Brain microvascular endothelial cell (primary cell): ENCODE measurements around the gene SLC25A11.

Source experiments
- DNase-seq: peaks from one replicate; pipeline ENCODE4 v3.0.0-alpha.2; 2020
- H3K27ac ChIP-seq: fragments of 250-450 bp; sonication (Bioruptor Pico); 2 replicates; pipeline ENCODE4 v1.5.1; 2020; ENCODE audit warnings: mild to moderate bottlenecking, moderate library complexity
- H3K27me3 ChIP-seq: fragments of 250-450 bp; sonication (Bioruptor Pico); replicated peaks from 2 replicates; pipeline ENCODE4 v1.5.1; 2020; ENCODE audit warnings: mild to moderate bottlenecking
- H3K36me3 ChIP-seq: fragments of 250-450 bp; sonication (Bioruptor Pico); replicated peaks from 2 replicates; pipeline ENCODE4 v1.5.1; 2020; ENCODE audit warnings: mild to moderate bottlenecking
- H3K4me3 ChIP-seq: 2 replicates; pipeline ENCODE4 v1.5.1; 2011; ENCODE audit warnings: low read depth, mild to moderate bottlenecking, control low read depth, low read length, moderate library complexity
- in situ Hi-C: cut with HindIII; loops from 2 replicates; pipeline ENCODE4 v1.10.0; 2017; ENCODE audit warnings: low sequenced_read_pairs, low pct_ligation_motif_present
- TF ChIP-seq, protein P1 (sequence below): IDR thresholded peaks from 2 replicates; pipeline ENCODE4 v1.5.1; 2011; ENCODE audit warnings: low read depth, mild to moderate bottlenecking, moderate library complexity, low read length, control low read depth, inconsistent platforms; ENCODE audit errors: missing control alignments

The SLC25A11 gene

DNA sequence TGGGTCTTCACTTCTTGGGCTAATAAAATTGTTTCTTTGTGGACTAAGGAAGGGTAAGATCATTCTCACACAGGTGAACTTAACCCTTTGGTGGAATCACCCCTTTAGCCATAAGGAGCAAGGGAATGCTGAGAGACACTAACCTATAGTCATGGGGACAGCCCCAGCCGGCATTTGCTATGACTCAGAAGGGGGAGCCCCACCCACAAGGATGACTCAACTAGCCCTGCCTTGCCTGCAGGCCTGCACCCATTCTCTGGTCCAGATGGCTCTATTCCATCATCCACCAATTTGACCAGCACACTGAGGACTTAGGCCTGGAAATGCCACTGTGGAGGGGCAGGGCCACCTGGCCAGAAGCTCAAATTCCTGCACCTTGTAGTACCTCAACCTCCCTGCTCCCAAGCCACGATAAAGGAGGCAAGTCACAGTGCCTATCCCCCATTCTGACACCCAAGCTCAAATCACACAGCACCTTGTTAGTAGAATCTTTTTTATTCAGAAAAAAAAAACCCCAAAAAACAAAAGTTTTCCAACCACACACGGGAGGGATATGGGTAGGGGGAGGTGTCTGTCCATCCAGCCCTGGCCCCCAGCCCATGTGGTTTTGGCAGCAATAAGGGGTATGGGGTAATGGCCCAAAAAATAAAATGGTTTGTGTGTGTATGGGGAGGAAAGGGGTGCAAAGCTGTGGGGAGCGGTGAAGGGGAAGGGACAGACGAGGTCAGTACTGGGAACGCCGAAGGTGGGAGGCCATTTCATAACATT is 5.5 kb upstream of the SLC25A11 start:
- TF ChIP-seq, protein P1, sequence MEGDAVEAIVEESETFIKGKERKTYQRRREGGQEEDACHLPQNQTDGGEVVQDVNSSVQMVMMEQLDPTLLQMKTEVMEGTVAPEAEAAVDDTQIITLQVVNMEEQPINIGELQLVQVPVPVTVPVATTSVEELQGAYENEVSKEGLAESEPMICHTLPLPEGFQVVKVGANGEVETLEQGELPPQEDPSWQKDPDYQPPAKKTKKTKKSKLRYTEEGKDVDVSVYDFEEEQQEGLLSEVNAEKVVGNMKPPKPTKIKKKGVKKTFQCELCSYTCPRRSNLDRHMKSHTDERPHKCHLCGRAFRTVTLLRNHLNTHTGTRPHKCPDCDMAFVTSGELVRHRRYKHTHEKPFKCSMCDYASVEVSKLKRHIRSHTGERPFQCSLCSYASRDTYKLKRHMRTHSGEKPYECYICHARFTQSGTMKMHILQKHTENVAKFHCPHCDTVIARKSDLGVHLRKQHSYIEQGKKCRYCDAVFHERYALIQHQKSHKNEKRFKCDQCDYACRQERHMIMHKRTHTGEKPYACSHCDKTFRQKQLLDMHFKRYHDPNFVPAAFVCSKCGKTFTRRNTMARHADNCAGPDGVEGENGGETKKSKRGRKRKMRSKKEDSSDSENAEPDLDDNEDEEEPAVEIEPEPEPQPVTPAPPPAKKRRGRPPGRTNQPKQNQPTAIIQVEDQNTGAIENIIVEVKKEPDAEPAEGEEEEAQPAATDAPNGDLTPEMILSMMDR: no peak
- H3K36me3 ChIP-seq: peaks cover 57% of the 10 kb centered on the region
- in situ Hi-C loops: no loop called here
- DNase-seq: peak; percentile 90
- peak overlapping the region; percentile 99 for H3K4me3 ChIP-seq
- H3K27me3 ChIP-seq: no peaks in the 10 kb centered on the region
- peak overlapping the region; percentile 87 for H3K27ac ChIP-seq

GRCh38 chr17:4944554-4945175 is 4.8 kb upstream of the SLC25A11 start:
- Histone ChIP-seq H3K36me3 (peaks cover 57% of the 10 kb centered on the region), H3K4me3 (peak overlapping the region; percentile 17), H3K27ac (peak overlapping the region; percentile 87), H3K27me3 (no peaks in the 10 kb centered on the region)
- DNase-seq: no peak
- TF ChIP-seq, protein P1: no peak
- in situ Hi-C loops: no loop called here

DNA sequence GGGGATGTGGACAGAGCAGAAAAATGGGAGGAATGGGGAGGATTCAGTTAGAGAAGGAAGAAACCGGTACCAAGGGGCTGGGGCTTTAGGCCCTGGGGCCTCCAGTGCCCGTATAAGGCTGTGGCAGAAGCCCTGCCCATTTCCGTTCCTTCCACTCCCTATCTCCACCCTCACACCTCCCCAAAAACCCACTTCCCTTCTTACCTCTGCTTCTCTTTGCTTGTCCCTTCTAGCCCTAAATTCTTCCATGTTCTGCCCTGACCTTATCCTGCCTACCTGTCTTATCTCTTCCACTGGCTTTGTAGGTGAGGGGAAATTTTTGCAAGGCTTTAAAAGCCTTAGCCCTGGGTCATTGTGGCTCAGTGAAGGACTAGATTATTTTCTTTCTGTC is 4.3 kb upstream of the SLC25A11 start:
- Histone ChIP-seq H3K4me3 (no peak overlapping the region), H3K27ac (peak overlapping the region; percentile 87), H3K27me3 (no peaks in the 10 kb centered on the region), H3K36me3 (peaks cover 57% of the 10 kb centered on the region)
- DNase-seq: no peak
- in situ Hi-C loops: no loop called here
- TF ChIP-seq, protein P1: no peak

DNA sequence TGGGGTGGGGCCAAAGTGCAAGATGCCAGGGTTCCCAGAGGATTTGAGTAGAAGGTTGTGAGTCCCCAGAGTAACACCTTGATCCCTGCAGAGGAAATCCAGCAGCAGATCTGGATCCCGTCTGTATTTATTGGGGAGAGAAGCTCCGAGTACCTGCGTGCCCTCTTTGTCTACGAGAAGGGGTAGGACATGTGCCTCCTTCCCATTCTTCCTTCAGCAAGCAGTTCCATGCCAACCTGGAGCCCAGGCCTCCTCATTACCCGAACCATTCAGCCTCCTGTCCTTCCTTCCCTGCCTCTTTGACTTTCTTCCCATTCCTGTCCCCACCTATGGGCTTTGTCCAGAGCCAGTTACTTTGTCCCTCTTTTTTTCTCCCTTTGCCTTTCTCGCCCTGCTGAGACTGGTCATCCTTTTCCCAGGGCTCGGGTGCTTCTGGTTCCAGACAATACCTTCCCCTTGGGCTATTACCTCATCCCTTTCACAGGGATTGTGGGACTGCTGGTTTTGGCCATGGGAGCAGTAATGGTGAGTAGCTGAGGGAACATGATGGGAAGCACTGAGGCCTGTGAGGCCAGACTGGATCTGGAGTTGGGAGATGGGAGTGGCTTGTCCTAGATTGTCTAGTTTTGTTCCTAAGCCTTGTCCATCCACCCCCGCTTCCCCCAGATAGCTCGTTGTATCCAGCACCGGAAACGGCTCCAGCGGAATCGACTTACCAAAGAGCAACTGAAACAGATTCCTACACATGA is 3.1 kb upstream of the SLC25A11 start:
- DNase-seq: no peak
- Histone ChIP-seq H3K4me3 (no peak overlapping the region), H3K36me3 (peaks cover 59% of the 10 kb centered on the region), H3K27ac (peak overlapping the region; percentile 87), H3K27me3 (no peaks in the 10 kb centered on the region)
- TF ChIP-seq, protein P1: no peak
- in situ Hi-C loops: no loop called here

GRCh38 chr17:4941319-4941610 is 1.4 kb upstream of the SLC25A11 start:
- no peak overlapping the region for H3K27ac ChIP-seq
- DNase-seq: no peak
- TF ChIP-seq, protein P1: no peak
- H3K4me3 ChIP-seq: peak overlapping the region; percentile 85
- in situ Hi-C loops: no loop called here
- no peaks in the 10 kb centered on the region for H3K27me3 ChIP-seq
- peaks cover 54% of the 10 kb centered on the region for H3K36me3 ChIP-seq
